OCI-LY3 (cell line): ENCODE measurements around the gene BTRC.

Source experiments
- H2AFZ ChIP-seq: fragments of 200-600, 300-600 bp; shearing (Covaris generic); 2 replicates; pipeline ENCODE4 v1.6.0; 2014; ENCODE audit warnings: antibody characterized with exemption, low read depth, low read length
- H3K27ac ChIP-seq: fragments of 200-600, 300-600 bp; sonication (generic); 2 replicates; pipeline ENCODE4 v1.5.1; 2014; ENCODE audit warnings: mild to moderate bottlenecking, low read length, moderate library complexity, mixed read lengths
- H3K27me3 ChIP-seq: fragments of 200-600, 300-600 bp; sonication (generic); 2 replicates; pipeline ENCODE4 v1.6.1; 2014; ENCODE audit warnings: low read depth, low read length, mixed read lengths
- H3K36me3 ChIP-seq: fragments of 200-600, 300-600 bp; sonication (generic); replicated peaks from 2 replicates; pipeline ENCODE3; 2014; ENCODE audit warnings: low read depth, low read length, mixed read lengths
- H3K4me1 ChIP-seq: fragments of 300-600, 200-600 bp; sonication (generic); 2 replicates; pipeline ENCODE4 v1.6.1; 2014; ENCODE audit warnings: low read length, mixed read lengths
- H3K4me2 ChIP-seq: fragments of 200-600, 300-600 bp; sonication (generic); 2 replicates; pipeline ENCODE4 v1.6.1; 2014; ENCODE audit warnings: low read length, mixed read lengths
- H3K4me3 ChIP-seq: fragments of 300-600, 200-600 bp; sonication (generic); 2 replicates; pipeline ENCODE4 v1.5.1; 2014; ENCODE audit warnings: antibody characterized with exemption, mild to moderate bottlenecking, low read length, moderate library complexity
- H3K79me2 ChIP-seq: fragments of 300-600, 200-600 bp; shearing (Covaris generic); 2 replicates; pipeline ENCODE4 v1.6.1; 2014; ENCODE audit warnings: mild to moderate bottlenecking, low read length, mixed read lengths
- H3K9ac ChIP-seq: fragments of 300-600, 200-600 bp; shearing (Covaris generic); 2 replicates; pipeline ENCODE4 v1.6.0; 2014; ENCODE audit warnings: mild to moderate bottlenecking, low read length, moderate library complexity
- H3K9me3 ChIP-seq: fragments of 200-600, 300-600 bp; shearing (Covaris generic); 2 replicates; pipeline ENCODE4 v1.6.1; 2014; ENCODE audit warnings: low read length, mixed read lengths; ENCODE audit not compliant: insufficient read depth
- H4K20me1 ChIP-seq: fragments of 200-600, 300-600 bp; sonication (generic); 2 replicates; pipeline ENCODE4 v1.6.1; 2016; ENCODE audit warnings: low read length, mixed read lengths; ENCODE audit not compliant: insufficient read depth
- CTCF ChIP-seq: fragments of 200-600, 300-600 bp; sonication (generic); IDR thresholded peaks from 2 replicates; pipeline ENCODE4 v1.5.1; 2014; ENCODE audit warnings: antibody characterized with exemption, low read length, low read depth
- EZH2phosphoT487 ChIP-seq: fragments of 200-600 bp; shearing (Covaris generic); IDR thresholded peaks from 2 replicates; pipeline ENCODE4 v1.6.1; 2018; ENCODE audit warnings: antibody characterized with exemption, mixed run types, low read depth

Gene BTRC

DNA sequence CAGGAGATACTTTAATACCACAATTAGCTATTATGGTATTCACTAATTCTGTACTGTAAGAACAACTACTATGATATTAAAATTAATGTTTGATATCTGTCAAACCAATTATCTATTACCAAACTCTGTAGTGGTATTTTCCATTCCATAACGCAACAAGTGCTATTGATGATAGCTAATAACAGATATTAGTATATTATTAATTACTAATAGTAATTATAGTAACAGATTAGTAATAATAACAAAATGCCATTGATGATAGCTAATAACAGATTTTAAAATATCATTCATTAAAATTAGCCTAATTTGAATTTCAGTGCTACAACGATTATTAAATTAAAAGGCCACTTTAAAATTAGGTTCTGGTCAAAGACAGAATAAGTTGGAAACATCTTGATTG is 93.5 kb downstream of the BTRC start:
- H3K36me3 ChIP-seq = no peaks in the 10 kb centered on the region
- no peak overlapping the region for H3K9ac ChIP-seq
- TF ChIP-seq EZH2phosphoT487 (no peak), CTCF (no peak)
- H3K4me1 ChIP-seq = no peaks in the 10 kb centered on the region
- no peak overlapping the region for H3K4me2 ChIP-seq
- no peaks in the 10 kb centered on the region for H3K9me3 ChIP-seq
- no peaks in the 10 kb centered on the region for H3K27me3 ChIP-seq
- H3K4me3 ChIP-seq = no peak overlapping the region
- no peak overlapping the region for H2AFZ ChIP-seq
- H3K27ac ChIP-seq = no peak overlapping the region
- no peaks in the 10 kb centered on the region for H4K20me1 ChIP-seq
- H3K79me2 ChIP-seq = no peaks in the 10 kb centered on the region

GRCh38 chr10:101450277-101451080 is 96.5 kb downstream of the BTRC start:
- H3K4me1 ChIP-seq = no peaks in the 10 kb centered on the region
- no peaks in the 10 kb centered on the region for H3K79me2 ChIP-seq
- H3K36me3 ChIP-seq = no peaks in the 10 kb centered on the region
- H3K4me2 ChIP-seq = no peak overlapping the region
- H3K9me3 ChIP-seq = no peaks in the 10 kb centered on the region
- no peaks in the 10 kb centered on the region for H4K20me1 ChIP-seq
- no peaks in the 10 kb centered on the region for H3K27me3 ChIP-seq
- no peak overlapping the region for H3K27ac ChIP-seq
- H3K9ac ChIP-seq = no peak overlapping the region
- no peak overlapping the region for H3K4me3 ChIP-seq
- no peak for TF ChIP-seq EZH2phosphoT487
- no peak for TF ChIP-seq CTCF
- no peak overlapping the region for H2AFZ ChIP-seq

- Histone ChIP-seq H3K9me3 (no peaks in the 10 kb centered on the region), H3K4me1 (no peaks in the 10 kb centered on the region), H3K36me3 (no peaks in the 10 kb centered on the region), H4K20me1 (no peaks in the 10 kb centered on the region), H3K27ac (no peak overlapping the region), H3K4me2 (no peak overlapping the region), H2AFZ (no peak overlapping the region), H3K9ac (no peak overlapping the region), H3K4me3 (no peak overlapping the region), H3K27me3 (no peaks in the 10 kb centered on the region), H3K79me2 (no peaks in the 10 kb centered on the region)
- TF ChIP-seq EZH2phosphoT487 (no peak), CTCF (no peak)
These were observed 97.3 kb downstream of the BTRC start for GRCh38 chr10:101451261-101451660.

GRCh38 chr10:101451667-101452069 is 97.7 kb downstream of the BTRC start:
- H4K20me1 ChIP-seq = no peaks in the 10 kb centered on the region

More at GRCh38 chr10:101451667-101452069, 97.7 kb downstream of the BTRC start:
- H3K9me3 ChIP-seq = no peaks in the 10 kb centered on the region
- H3K4me2 ChIP-seq = no peak overlapping the region
- H2AFZ ChIP-seq = no peak overlapping the region
- H3K4me3 ChIP-seq = no peak overlapping the region
- H3K4me1 ChIP-seq = no peaks in the 10 kb centered on the region
- no peak overlapping the region for H3K27ac ChIP-seq
- TF ChIP-seq CTCF (no peak), EZH2phosphoT487 (no peak)
- no peaks in the 10 kb centered on the region for H3K36me3 ChIP-seq
- no peaks in the 10 kb centered on the region for H3K27me3 ChIP-seq
- H3K9ac ChIP-seq = no peak overlapping the region
- H3K79me2 ChIP-seq = no peaks in the 10 kb centered on the region
